ENCODE measurements around the gene CELSR1. TPM values are rescaled to one million over a fixed set of nuclear protein-coding genes. Genes with fewer than 3 reads are reported as not detected.

CELSR1 gene
- total RNA-seq, 1 experiment from 2014 or later, result 19.6 TPM

GRCh38 chr22:46563381-46564083 lies 26.1 kb upstream of the CELSR1 start (continued):
- no peak for TF ChIP-seq CBX3 (IDR thresholded peaks at IDR 0.05; ENCODE audit: low read depth)
- peak; percentile 83 for TF ChIP-seq RAD21 (IDR thresholded peaks at IDR 0.05; ENCODE audit: low read depth)
- no peak for TF ChIP-seq EZH2phosphoT487 (IDR thresholded peaks at IDR 0.05; ENCODE audit: borderline replicate concordance)
- TF ChIP-seq FOSL1 (IDR thresholded peaks at IDR 0.05; ENCODE audit: low read depth), result no peak
- no peak for TF ChIP-seq CEBPB (IDR thresholded peaks at IDR 0.05; ENCODE audit: low read depth)

DNA sequence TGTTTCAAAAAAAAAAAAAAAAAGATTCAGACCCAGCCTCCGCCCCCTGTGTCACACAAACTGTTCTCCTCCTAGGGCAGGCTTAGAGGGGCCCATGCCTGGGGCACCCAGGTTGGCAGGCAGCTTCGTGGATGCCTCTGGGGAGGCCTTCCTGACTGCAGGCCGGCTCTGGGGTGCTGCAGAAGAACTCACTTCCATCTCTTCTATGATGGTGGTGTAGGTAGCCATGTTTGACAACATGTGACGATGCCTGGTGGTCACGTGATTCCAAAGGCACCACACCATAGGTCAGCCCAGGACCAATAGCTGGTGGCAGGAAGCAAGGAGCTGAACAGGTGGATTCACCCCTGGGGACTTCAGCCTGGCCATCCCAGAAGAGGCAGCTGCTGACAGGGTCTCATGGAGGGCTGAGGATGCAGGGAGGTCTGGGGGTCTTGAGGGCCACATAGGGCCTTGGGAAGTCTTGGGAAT lies 24.1 kb upstream of the CELSR1 start:
- H3K9me2 ChIP-seq (ENCODE audit: insufficient read depth), result no peaks in the 10 kb centered on the region
- H3K27me3 ChIP-seq (ENCODE audit: insufficient read depth, low read length), result no peaks in the 10 kb centered on the region
- RAD21 ChIA-PET (ENCODE audit: low non-redundant PET in 1 of 2, low total read pairs in 2 of 2, uncharacterized antibody in 2 of 2, unreplicated experiment in 2 of 2), result interaction anchor here in 1 of 2 experiments (1.0 kb wide), 1 partner anchor 69 kb away, joined by 3 read pairs; no protein-coding TSS in a partner anchor
- TF ChIP-seq CBX3 (IDR thresholded peaks at IDR 0.05; ENCODE audit: low read depth) (no peak), EZH2 (IDR thresholded peaks at IDR 0.05) (no peak), POLR2A (IDR thresholded peaks at IDR 0.05; ENCODE audit: borderline replicate concordance, extremely low read depth, insufficient read depth, insufficient read length) (no peak), SRF (IDR thresholded peaks at IDR 0.05; ENCODE audit: low read depth) (no peak), JUND (IDR thresholded peaks at IDR 0.05) (no peak), POLR2AphosphoS5 (IDR thresholded peaks at IDR 0.05; ENCODE audit: low read depth, low read length) (peak; percentile 29; the same call in 1 of the 2 replicates), ZNF274 (IDR thresholded peaks at IDR 0.05; ENCODE audit: low read depth, low read length) (no peak), RAD21 (IDR thresholded peaks at IDR 0.05; ENCODE audit: low read depth) (no peak), TCF7L2 (IDR thresholded peaks at IDR 0.05; ENCODE audit: borderline replicate concordance, extremely low read depth, insufficient read depth, insufficient read length) (no peak)
- TF ChIP-seq, protein P1, sequence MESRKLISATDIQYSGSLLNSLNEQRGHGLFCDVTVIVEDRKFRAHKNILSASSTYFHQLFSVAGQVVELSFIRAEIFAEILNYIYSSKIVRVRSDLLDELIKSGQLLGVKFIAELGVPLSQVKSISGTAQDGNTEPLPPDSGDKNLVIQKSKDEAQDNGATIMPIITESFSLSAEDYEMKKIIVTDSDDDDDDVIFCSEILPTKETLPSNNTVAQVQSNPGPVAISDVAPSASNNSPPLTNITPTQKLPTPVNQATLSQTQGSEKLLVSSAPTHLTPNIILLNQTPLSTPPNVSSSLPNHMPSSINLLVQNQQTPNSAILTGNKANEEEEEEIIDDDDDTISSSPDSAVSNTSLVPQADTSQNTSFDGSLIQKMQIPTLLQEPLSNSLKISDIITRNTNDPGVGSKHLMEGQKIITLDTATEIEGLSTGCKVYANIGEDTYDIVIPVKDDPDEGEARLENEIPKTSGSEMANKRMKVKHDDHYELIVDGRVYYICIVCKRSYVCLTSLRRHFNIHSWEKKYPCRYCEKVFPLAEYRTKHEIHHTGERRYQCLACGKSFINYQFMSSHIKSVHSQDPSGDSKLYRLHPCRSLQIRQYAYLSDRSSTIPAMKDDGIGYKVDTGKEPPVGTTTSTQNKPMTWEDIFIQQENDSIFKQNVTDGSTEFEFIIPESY (IDR thresholded peaks at IDR 0.05; ENCODE audit: extremely low read depth, insufficient replicate concordance, low read length), result no peak
- TF ChIP-seq, protein P2, sequence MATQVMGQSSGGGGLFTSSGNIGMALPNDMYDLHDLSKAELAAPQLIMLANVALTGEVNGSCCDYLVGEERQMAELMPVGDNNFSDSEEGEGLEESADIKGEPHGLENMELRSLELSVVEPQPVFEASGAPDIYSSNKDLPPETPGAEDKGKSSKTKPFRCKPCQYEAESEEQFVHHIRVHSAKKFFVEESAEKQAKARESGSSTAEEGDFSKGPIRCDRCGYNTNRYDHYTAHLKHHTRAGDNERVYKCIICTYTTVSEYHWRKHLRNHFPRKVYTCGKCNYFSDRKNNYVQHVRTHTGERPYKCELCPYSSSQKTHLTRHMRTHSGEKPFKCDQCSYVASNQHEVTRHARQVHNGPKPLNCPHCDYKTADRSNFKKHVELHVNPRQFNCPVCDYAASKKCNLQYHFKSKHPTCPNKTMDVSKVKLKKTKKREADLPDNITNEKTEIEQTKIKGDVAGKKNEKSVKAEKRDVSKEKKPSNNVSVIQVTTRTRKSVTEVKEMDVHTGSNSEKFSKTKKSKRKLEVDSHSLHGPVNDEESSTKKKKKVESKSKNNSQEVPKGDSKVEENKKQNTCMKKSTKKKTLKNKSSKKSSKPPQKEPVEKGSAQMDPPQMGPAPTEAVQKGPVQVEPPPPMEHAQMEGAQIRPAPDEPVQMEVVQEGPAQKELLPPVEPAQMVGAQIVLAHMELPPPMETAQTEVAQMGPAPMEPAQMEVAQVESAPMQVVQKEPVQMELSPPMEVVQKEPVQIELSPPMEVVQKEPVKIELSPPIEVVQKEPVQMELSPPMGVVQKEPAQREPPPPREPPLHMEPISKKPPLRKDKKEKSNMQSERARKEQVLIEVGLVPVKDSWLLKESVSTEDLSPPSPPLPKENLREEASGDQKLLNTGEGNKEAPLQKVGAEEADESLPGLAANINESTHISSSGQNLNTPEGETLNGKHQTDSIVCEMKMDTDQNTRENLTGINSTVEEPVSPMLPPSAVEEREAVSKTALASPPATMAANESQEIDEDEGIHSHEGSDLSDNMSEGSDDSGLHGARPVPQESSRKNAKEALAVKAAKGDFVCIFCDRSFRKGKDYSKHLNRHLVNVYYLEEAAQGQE (IDR thresholded peaks at IDR 0.05; ENCODE audit: low read depth), result no peak
- TF ChIP-seq, protein P3, sequence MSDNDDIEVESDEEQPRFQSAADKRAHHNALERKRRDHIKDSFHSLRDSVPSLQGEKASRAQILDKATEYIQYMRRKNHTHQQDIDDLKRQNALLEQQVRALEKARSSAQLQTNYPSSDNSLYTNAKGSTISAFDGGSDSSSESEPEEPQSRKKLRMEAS (IDR thresholded peaks at IDR 0.05), result no peak
- TF ChIP-seq, protein P4, sequence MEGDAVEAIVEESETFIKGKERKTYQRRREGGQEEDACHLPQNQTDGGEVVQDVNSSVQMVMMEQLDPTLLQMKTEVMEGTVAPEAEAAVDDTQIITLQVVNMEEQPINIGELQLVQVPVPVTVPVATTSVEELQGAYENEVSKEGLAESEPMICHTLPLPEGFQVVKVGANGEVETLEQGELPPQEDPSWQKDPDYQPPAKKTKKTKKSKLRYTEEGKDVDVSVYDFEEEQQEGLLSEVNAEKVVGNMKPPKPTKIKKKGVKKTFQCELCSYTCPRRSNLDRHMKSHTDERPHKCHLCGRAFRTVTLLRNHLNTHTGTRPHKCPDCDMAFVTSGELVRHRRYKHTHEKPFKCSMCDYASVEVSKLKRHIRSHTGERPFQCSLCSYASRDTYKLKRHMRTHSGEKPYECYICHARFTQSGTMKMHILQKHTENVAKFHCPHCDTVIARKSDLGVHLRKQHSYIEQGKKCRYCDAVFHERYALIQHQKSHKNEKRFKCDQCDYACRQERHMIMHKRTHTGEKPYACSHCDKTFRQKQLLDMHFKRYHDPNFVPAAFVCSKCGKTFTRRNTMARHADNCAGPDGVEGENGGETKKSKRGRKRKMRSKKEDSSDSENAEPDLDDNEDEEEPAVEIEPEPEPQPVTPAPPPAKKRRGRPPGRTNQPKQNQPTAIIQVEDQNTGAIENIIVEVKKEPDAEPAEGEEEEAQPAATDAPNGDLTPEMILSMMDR (IDR thresholded peaks at IDR 0.05 in 2 of 3, conservative IDR thresholded peaks at IDR 0.05 in 1 of 3; ENCODE audit: borderline replicate concordance in 1 of 3, insufficient read depth in 1 of 3, low read depth in 2 of 3, low read length in 2 of 3), result no peak

More for the DNA sequence above, 24.1 kb upstream of the CELSR1 start:
- no TSS peak for BruUV-seq (replicated peaks)
- Histone ChIP-seq H4K20me1 (ENCODE audit: insufficient read depth) (no peaks in the 10 kb centered on the region), H3K27ac (ENCODE audit: low read depth, low read length) (peak overlapping the region; percentile 25; the same call in 1 of the 2 replicates), H3K79me2 (ENCODE audit: insufficient read depth, low read length) (no peaks in the 10 kb centered on the region), H3K4me3 (replicated peaks in 1 of 2; ENCODE audit: low read depth in 1 of 2, low read length in 2 of 2) (peak overlapping the region; percentile 69 to 73), H3K9ac (ENCODE audit: low read length) (peak overlapping the region; percentile 60), H3K9me3 (ENCODE audit: control insufficient read depth in 1 of 2, insufficient read depth in 1 of 2, low read depth in 1 of 2, low read length in 2 of 2) (no peaks in the 10 kb centered on the region), H2AFZ (ENCODE audit: low read depth, low read length, poor library complexity, severe bottlenecking) (no peak overlapping the region), H3K36me3 (ENCODE audit: control insufficient read depth in 1 of 2, insufficient read depth in 2 of 2, low read length in 2 of 2) (no peaks in the 10 kb centered on the region), H3K4me1 (ENCODE audit: control insufficient read depth in 1 of 2, insufficient read depth in 2 of 2, low read length in 2 of 2) (peaks cover 19 to 32% of the 10 kb centered on the region in 2 experiments), H3K4me2 (ENCODE audit: low read length) (peak overlapping the region; percentile 81)
- peak; percentile 73 for ATAC-seq
- DNase-seq (ENCODE audit: low read depth, low spot score), result peak; percentile 87
- CTCF ChIA-PET, result no interaction called here
- intact Hi-C loops (cut with micrococcal nuclease), result loop anchor here (5.0 kb wide), 3 partner anchors 101 to 241 kb away; partner anchors contain the start of gene CERK
- POLR2A ChIA-PET, result interaction anchor here (0.8 to 1.7 kb wide), 3 partner anchors 14 to 212 kb away, joined by 3 to 4 read pairs (median 4); partner anchors contain the start of gene TBC1D22A
